Globus pallidus (tissue), 1 donor: ENCODE results near the gene GMDS.

Experiments
- DNase-seq: peaks from one replicate; pipeline ENCODE4 v3.0.0-alpha.2; 2015; ENCODE audit warnings: low spot score

The GMDS gene

DNA sequence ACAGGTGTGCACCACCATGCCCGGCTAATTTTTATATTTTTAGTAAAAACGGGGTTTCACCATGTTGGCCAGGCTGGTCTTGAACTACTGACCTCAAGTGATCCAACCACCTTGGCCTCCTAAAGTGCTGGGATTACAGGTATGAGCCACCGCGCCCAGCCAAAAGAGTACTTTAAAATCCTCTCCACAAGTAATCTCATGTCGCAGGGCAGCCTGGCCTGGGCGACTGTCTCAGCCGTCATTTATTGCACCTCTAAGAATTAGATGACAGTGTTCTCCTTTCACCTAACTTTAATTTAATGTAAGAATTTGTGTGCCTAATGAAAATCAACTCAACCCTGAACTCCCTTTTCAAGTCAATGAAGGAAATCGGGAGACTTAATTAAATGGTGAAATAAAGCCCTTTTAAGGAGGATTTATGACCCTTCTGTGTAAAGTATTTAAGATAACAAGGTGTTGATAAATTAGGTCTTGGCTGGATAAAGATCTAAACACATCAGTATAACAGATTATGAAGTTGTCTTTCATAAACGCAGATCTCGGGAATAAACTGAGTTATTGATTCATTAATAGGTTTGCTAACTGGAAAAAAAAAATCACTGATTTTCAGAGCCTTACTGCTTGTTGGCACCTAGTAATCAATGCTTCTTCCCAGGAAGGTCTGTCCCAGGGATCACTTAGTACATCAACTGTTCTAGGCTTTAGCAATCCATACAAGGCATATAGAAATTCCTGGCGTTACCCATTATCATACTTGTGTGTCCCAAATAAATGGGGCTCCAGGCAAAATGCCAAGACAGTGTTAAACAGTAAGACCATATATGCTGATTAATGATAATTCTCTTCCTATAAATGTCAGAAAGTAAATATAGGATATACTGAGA lies 209.3 kb downstream of the GMDS start:
- DNase-seq: no peak

DNA sequence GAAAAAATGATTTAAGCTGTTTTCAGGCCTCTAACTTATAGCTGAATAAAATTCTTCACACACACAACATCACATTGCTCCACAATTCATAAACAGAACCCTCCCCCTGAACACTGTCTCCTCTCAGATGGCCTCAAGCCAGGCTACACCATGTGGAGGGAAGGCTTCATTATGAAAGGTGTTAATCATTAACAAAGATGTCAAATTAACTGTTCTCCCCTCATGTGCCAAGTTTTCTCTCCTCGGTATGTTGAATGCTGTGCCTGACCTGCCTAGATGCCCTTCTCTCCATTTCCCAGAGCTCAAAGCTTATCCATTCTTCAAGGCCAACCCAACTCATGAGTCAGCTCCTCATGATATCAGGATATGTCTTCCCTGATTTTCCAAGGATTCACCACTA lies 210.4 kb downstream of the GMDS start:
- no peak for DNase-seq

DNA sequence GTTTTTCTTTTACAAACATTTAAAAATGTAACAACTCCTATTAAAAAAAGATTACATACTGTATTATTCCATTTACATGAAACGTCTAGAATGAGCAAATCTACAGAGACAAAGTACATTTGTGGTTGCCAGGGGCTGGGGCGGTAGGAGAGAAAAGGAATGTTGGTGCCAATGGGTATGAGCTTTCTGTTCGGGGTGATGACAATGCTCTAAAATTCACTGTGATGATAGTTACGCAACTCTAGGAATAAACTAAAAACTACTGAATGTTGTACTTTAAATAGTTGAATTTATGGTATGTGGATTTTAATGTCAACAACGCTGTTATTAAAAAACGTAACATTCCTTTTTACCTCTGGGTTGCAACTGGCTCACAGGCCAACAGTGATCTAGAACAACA lies 211.1 kb downstream of the GMDS start:
- DNase-seq: no peak

DNA sequence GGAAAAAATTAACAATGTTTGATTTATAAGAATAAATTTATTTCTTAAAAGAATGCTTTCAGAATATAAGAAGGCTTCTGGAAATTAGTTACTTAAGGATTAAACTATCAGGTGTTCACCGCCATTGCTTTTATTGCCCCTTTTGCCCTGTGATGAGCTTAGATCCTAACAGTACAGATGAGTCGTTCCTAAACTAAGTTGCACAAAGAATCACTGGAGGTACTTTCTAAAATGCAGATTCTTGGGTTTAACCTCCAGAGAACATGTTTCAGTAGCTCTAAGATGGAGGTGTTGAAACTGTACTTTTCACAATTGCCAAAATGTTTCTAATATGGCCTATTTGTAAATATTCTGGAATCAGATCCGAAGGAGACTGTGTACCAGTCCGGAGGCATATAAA lies 211.9 kb downstream of the GMDS start:
- DNase-seq: no peak

DNA sequence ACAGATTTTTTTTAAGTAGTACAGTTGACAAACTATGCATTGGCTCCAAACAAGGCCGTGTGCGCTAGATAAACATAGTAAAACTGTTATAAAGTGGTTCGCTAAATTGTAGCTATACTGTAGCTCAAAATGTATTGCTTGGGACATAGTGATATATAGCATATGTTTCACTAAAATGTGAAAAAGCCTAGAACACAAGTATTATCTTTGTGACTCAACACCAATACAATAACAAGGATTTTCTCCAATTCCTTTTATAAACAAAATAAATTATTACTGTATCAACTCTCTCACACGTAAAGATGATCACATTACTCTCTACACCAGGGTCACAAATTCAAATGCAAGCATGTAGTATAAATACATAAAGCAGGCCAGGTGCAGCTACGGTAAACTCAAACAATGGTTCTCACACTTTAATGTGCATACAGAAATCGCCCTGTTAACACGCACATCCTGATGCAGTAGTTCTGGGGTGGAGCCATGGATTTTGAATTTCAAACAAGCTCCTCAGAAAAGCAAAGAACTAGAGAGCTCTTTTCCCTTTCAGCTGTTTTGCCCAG lies 214.6 kb downstream of the GMDS start:
- no peak for DNase-seq

DNA sequence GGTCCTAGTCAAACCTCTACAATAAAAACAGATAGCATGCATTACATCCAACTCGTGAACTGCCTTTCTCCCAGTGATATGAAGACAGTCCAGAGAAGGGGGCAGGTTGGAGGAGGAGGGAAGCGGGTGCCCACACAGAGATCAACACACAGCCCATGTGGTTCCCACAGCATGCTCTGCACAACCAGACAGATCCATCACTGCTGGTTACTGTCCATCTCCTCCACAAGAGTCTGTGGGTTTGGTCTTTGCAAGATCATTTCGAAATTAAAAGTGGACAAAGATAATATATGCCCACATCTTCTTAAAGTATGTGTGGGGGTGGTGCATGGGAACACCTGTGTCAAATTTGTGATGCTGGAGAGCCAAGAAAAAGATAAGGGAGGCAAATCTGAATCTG lies 215.5 kb downstream of the GMDS start:
- DNase-seq: no peak

DNA sequence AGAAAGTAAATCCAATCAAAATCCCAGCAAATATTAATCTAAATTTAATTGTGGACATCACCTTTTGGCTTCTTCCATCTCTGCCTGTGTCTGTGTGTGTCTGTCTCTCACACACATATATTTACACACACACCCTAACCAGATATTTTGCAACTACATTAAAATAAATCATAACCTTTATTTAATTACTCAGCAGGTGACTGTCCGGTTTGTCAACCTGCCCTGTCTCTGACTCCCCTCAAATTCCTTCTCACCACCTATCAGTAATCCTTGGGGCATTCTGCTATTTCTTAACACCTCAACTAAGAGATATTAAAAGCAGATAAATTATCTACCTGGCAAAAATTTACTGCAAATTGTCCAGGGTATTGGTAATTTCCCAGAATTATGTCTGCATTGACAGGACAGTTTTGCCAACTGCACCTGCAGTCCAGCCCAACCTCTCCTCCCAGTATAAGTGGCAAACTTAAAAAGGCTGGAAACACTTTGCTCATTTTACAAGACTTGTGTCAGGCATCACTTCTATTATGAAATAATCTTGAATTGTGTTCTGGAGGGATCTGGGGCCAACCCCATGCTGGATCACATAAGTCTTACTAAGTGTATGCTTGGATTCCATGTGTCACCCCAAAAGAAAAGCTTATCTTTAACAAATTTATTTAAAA lies 216.1 kb downstream of the GMDS start:
- DNase-seq: no peak

DNA sequence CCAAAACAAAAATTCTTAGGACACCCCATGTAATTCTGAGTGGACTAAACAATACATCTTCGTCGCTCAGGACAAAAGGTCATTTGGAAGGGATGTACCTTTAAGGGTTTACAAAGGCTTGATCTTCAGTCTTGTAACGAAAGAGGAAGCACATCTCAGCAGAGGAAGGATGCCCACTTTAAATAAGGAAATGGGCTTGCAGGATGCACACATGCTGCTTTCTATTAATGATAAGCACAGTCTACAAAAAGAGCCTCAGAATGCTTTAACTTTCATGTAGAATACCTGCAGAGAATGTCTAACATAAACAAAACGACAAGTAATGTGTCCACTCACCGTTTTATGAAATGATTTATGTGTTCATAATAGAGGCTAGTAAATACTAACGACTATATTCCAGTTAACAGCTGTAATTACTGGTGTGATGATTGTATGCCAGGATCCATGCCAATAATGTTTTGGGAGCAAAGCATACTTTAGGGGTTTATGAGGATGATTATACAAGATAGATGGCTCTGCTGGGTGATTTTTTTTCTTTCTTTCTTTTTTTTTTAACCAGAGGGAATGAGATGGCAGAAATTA lies 216.9 kb downstream of the GMDS start:
- peak; percentile 12 for DNase-seq

DNA sequence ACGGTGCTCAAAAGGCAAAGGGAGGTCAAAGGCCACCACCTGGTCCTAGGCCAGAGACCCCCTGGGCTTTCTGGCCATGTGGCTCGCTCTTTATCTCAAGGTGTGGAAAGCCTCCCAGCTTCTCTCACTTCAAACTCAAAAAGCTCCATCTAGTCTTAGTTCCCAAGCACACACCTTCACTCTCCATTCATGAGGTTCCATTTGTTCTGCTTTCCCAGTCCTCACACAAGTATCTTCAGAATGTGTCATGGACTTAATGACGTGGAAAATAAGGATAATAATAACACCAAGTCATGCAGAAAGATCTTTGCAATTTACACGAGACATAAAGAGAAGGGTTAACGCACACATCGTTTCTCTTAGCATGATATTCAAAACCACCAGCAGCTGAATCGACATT lies 219.3 kb downstream of the GMDS start:
- no peak for DNase-seq

DNA sequence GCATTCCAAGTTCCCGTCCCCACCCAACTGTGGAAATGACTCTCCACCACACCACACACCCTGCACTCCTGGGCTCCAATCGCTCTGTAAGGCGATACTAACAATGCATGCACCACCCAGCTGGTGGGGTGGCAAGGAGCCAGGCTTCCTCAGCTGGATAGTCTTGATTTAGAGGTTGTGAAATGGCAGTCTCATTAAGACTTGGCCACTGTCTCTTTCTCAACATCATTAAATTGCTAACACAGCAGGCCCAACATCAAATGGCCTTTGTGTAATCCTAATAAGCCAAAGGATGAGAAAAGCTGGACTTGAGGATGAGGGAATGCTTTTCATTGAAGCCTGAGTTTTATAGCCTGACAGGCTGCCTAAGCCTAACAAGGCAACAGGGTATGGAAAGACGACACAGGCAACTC lies 223.7 kb downstream of the GMDS start:
- DNase-seq: peak; percentile 45

DNA sequence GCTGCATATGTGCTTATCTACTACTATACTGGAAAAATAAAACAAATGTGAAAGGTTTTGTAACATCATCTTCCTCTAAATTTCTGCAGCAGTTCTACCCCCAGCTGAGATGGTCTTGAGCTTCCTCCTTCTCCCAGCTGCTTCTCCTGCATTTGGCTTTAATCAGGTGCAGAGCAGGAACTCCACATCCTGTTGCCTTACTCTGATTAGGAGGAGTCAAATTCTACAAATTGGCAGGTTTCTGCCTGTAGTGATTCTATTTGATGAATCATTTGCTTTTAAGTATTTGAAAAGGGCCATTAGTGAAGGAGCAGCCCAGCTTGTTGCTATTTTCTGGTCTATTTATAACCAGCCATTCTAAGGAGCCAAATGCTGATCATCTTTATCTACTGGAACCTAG lies 224.5 kb downstream of the GMDS start:
- DNase-seq: no peak

DNA sequence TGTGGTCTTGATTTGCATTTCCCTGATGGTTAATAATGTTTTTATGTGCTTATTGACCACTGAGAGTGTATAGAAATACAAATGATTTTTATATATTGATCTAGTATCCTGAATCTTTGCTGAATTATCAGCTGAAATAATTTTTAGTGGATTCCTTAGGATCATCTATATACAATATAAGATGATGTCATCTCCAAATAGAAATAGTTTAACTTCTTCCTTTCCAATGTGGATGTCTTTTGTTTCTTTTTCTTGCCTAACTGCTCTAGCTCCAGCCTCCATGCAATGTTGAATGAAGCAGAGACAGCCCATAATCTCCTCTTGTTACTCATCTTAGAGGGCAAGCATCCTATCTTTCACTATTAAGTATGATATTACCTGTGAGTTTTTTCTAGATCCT lies 226.4 kb downstream of the GMDS start:
- DNase-seq: no peak

DNA sequence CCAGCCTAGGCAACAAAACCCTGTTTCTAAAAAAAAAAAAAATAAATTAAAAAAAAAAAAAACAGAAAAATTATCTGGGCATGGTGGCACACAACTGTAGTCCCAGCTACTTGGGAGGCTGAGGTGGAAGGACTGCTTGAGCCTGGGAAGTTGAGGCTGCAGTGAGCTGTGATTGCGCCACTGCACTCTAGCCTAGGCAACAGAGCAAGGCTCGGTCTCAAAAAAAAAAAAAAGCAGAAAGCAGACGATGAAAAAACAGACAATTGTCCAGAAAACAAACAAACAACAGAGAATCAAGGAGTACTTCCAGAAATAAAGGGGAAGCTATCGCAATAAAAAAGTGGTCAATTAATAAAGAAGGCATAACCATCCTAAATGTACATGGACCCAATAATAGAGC lies 229.4 kb downstream of the GMDS start:
- DNase-seq: no peak

DNA sequence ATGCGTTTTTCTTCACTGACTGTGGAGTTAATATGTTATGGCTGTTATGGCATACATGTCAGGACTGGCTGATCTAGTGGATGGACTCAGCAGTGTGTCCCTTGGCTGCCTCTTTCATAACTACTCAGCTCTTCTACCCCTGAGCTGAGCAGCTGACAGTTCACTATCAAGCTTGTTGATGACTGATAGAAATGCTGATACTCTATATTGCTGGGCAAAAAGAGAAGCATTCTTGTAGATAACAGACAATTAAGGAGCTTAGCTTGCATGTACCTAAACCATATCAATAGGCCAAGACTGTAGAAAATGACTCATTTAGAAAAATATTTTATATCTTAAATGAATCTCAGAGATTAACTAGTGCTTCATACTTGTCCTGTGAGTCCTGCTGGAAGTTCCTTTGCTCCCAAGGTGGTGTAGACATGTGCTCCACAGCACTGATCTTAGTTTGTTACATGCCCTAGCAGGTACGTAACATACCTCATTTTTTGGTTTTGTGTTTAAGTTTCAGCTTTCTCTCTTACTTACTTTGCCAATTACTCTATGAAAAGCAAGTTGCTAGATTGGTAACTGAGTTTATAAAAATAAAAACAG lies 236.9 kb downstream of the GMDS start:
- no peak for DNase-seq

DNA sequence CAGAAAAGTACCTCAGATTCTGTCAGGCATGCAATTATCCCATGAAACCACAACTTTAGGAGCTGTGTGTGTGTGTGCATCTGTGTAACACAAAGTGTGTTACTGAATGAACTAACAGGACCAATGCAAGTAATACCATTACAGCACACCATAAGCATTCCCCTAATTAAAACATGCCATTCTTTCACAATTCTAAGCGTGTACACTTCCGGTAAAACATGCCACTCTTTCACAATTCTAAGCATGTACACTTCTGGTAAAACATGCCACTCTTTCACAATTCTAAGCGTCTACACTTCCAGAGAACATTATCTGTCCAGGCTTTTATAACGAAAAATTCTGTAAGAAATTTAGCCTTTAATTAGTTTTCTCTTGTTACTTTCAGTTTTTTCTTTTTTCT lies 238.2 kb downstream of the GMDS start:
- no peak for DNase-seq

DNA sequence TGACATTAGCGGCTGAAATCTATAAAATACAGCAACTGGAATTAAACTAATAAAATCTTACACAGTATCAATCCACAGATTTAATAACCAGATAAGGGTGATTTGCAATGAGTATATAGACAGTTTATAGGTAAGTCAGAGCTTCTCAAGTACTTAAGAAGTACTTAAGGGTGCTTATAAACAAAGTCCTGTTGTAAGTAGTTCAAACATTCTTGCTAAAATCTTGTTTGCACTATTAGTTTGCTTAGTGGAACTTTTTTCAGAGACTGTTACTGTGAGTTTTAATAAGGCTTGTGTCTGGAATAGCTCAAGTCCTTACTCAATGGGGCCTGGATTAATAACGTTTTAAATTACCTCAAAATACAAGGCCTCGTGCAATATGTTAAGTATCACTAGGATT lies 240.5 kb downstream of the GMDS start:
- DNase-seq: no peak

DNA sequence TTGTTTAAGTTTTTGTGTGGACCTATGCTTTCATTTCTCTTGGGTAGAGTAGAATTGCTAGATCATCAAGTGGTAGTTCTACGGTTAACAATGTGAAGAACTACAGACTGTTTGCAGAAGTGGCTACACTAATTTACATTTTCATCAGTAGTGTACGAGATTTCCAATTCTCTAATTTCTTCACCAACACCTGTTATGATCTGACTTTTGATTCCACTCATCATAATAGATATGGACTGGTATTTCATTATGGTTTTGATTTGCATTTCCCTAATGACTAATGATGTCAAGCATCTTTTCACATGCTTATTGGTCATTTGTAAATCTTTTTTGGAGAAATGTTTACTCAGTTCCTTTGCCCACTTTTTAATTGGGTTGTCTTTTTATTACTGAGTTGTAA lies 244.4 kb downstream of the GMDS start:
- DNase-seq: no peak

DNA sequence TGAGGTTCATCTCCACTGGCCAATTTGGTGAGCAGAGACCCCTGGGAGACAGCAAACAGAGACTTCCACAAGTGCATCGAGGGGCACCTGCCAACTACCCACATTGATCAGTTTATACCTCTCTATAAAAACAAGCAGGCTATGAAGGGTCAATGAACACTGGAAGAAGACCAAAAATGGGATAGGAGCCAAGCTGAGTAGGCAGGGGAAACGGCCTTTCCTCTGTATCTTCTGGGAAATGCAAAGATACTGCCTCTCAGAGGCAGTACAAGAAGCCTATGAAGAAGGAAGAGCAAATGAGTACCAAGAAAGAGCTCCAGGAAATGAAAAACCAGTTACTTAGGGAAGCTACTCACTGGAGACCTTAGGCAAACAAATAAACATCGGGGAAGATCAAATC lies 247.7 kb downstream of the GMDS start:
- no peak for DNase-seq

DNA sequence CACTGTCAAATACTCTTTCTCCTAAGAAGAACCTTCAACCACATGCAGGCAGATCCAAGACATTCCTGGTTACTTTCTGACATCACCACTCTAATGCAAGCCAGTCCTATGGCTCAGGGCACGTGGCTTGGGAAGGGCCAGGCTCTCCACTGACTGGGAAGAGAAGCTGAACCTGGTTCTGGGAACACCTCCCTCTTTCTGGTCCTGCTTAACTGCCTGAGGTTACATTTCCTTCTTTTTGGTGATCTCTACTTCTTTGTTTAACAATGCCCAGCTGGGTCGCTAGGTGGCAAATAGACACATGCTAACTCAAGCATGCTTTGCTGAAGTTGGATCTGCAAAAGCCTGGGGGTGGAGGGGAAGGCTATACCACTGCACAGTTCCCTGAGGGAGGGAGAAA lies 249.8 kb downstream of the GMDS start:
- no peak for DNase-seq

DNA sequence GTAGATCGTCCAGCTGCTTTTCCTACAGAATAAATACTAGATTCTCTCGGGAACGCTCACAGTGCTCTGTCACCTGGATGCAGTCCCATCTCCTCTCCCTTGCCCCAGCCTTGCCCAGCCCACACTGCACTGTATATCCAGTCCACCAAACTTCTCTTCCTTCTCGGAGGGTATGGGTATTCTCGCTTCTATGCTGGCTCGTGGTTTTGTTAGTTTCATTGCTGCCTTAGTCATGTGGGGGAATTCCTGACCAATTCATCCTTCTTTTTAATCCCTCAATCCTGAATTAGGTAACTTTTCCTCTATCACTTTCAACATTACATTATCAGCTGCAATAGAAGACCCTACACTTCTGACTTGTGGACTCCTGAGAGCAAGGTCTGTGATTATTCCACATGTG lies 252.4 kb downstream of the GMDS start:
- DNase-seq: no peak

DNA sequence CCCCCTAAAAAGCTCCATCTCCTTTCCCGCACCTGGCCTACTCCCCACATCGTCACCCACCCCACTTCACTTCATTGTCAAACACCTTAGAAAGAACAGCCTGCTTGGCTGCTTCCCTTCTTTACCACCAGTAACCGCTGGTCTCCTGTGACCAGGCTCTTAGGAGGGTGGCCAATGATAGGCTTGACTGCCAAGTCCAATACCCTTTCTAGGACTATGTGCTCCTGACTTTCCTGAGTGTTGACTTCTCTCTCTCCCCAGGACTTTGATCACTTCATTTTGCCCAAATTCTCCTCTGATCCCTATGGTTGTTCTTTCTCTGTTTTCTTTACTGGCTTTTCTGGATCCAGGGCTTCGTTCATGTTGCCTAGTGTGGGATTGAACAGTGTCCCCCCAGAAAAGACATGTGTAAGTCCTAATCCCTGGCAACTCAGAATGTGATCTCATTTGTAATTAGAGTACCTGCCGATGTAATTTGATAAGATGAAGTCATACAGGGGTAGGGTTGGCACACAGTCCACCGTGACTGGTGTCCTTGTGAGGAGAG lies 254.0 kb downstream of the GMDS start:
- DNase-seq: no peak

DNA sequence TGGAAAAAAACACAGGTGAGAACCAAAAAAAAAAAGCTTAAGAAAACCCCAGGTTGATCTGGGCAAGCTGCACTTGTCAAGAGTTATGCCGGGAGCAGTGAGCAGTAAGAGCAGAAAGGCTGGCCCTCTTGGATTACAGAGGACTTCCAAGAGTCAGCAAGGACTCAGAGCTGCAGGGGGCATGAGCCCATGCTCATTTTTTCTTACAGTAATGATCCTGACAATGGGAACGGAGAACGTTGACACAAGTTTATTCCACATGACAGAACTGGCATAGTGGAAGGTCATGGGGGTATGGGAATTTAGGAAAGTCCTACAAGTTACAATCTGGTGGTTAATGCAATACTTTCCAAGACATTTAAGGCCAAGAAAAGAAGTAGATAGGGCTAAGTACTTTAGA lies 256.6 kb downstream of the GMDS start:
- no peak for DNase-seq
